Mesenchymal stem cell (in vitro differentiated cells and primary cell): Measurements from ENCODE around the gene SLIRP.
A peak's percentile ranks its signal among the peaks of the same experiment; 100 is the strongest.

ENCODE experiments used
- DNase-seq: peaks from one replicate; pipeline ENCODE4 v3.0.0-alpha.2; 2013
- H2AFZ ChIP-seq: one replicate; pipeline ENCODE4 v1.6.1; 2013; ENCODE audit warnings: low read depth, mild to moderate bottlenecking, control low read depth, inconsistent platforms, low read length, moderate library complexity
- H2AK5ac ChIP-seq: 2 replicates; pipeline ENCODE4 v1.6.1; 2013; ENCODE audit warnings: low read length, moderate library complexity, mild to moderate bottlenecking, inconsistent platforms; ENCODE audit not compliant: severe bottlenecking
- H2BK120ac ChIP-seq: one replicate; pipeline ENCODE4 v1.6.1; 2013; ENCODE audit warnings: low read depth, mild to moderate bottlenecking, inconsistent platforms, low read length, moderate library complexity
- H2BK12ac ChIP-seq, 2 experiments: one replicate each; pipeline ENCODE4 v1.6.1; 2013; ENCODE audit warnings: inconsistent platforms in 2 of 2, low read length in 2 of 2, mild to moderate bottlenecking in 2 of 2, moderate library complexity in 2 of 2, control low read depth in 1 of 2
- H2BK15ac ChIP-seq: one replicate; pipeline ENCODE4 v1.6.1; 2013; ENCODE audit warnings: mild to moderate bottlenecking, low read depth, inconsistent platforms; ENCODE audit not compliant: poor library complexity, severe bottlenecking
- H2BK5ac ChIP-seq: 2 replicates; pipeline ENCODE4 v1.6.1; 2013; ENCODE audit warnings: low read depth, mild to moderate bottlenecking, low read length, control low read depth, inconsistent platforms; ENCODE audit not compliant: poor library complexity, severe bottlenecking
- H3K14ac ChIP-seq, 2 experiments: one replicate each; pipeline ENCODE4 v1.6.1; 2013; ENCODE audit warnings: inconsistent platforms in 2 of 2, low read length in 2 of 2, control low read depth in 1 of 2, mild to moderate bottlenecking in 1 of 2, moderate library complexity in 1 of 2
- H3K18ac ChIP-seq, 2 experiments: one replicate each; pipeline ENCODE4 v1.6.1; 2013; ENCODE audit warnings: inconsistent platforms in 2 of 2, low read length in 2 of 2, control low read depth in 1 of 2, low read depth in 1 of 2, mild to moderate bottlenecking in 1 of 2
- H3K23ac ChIP-seq, 2 experiments: one replicate each; pipeline ENCODE4 v1.6.1; 2013; ENCODE audit warnings: inconsistent platforms in 2 of 2, low read length in 2 of 2, mild to moderate bottlenecking in 2 of 2, moderate library complexity in 2 of 2, control low read depth in 1 of 2
- H3K27ac ChIP-seq: 2 replicates; pipeline ENCODE4 v1.5.1; 2013; ENCODE audit warnings: mild to moderate bottlenecking, moderate library complexity, low read length, control low read depth, inconsistent platforms; ENCODE audit not compliant: poor library complexity, severe bottlenecking
- H3K27me3 ChIP-seq, 2 experiments: 2 replicates each; pipeline versions ENCODE4 v1.6.1 to v1.7.0; 2013; ENCODE audit warnings: low read length in 2 of 2, mild to moderate bottlenecking in 2 of 2, moderate library complexity in 2 of 2, control low read depth in 1 of 2, inconsistent platforms in 1 of 2; ENCODE audit not compliant: control insufficient read depth in 1 of 2, insufficient read depth in 1 of 2
- H3K36me3 ChIP-seq, 2 experiments: 2 replicates each; pipeline versions ENCODE4 v1.6.1 to v1.7.0; 2013; ENCODE audit warnings: low read length in 2 of 2, control low read depth in 1 of 2, inconsistent platforms in 1 of 2, low read depth in 1 of 2, mild to moderate bottlenecking in 1 of 2; ENCODE audit not compliant: insufficient read depth in 2 of 2, control insufficient read depth in 1 of 2
- H3K4ac ChIP-seq, 2 experiments: one replicate each; pipeline ENCODE4 v1.6.1; 2013; ENCODE audit warnings: inconsistent platforms in 2 of 2, low read length in 2 of 2, mild to moderate bottlenecking in 2 of 2, moderate library complexity in 2 of 2, control low read depth in 1 of 2, low read depth in 1 of 2
- H3K4me1 ChIP-seq: 2 replicates; pipeline ENCODE4 v1.6.1; 2013; ENCODE audit warnings: low read depth, low read length, control low read depth; ENCODE audit not compliant: control insufficient read depth, insufficient read depth
- H3K4me2 ChIP-seq: 2 replicates; pipeline ENCODE4 v1.6.1; 2013; ENCODE audit warnings: low read length, mild to moderate bottlenecking, inconsistent platforms; ENCODE audit not compliant: poor library complexity, severe bottlenecking
- H3K4me3 ChIP-seq, 2 experiments: 2 replicates each; pipeline versions ENCODE4 v1.5.1 to v1.7.0; 2013; ENCODE audit warnings: low read length in 2 of 2, mild to moderate bottlenecking in 2 of 2, control low read depth in 1 of 2, low read depth in 1 of 2; ENCODE audit not compliant: insufficient read depth in 1 of 2
- H3K79me1 ChIP-seq: replicated peaks from 2 replicates; pipeline ENCODE4 v1.6.1; 2013; ENCODE audit warnings: mild to moderate bottlenecking, control low read depth, low read length, inconsistent platforms; ENCODE audit not compliant: poor library complexity, severe bottlenecking
- H3K9ac ChIP-seq: 2 replicates; pipeline ENCODE4 v1.7.0; 2013; ENCODE audit warnings: mild to moderate bottlenecking, low read length, moderate library complexity
- H3K9me3 ChIP-seq: 2 replicates; pipeline ENCODE4 v1.7.0; 2013; ENCODE audit warnings: mild to moderate bottlenecking, low read length; ENCODE audit not compliant: control insufficient read depth
- H4K8ac ChIP-seq: one replicate; pipeline ENCODE4 v1.6.1; 2013; ENCODE audit warnings: inconsistent platforms, mild to moderate bottlenecking, low read length, moderate library complexity
- H4K91ac ChIP-seq: one replicate; pipeline ENCODE4 v1.6.1; 2013; ENCODE audit warnings: mild to moderate bottlenecking, low read length, inconsistent platforms
- WGBS: methylation state at CpG from one replicate; pipeline ENCODE4 v1.1.7; 2013; ENCODE audit warnings: mixed read lengths; 5-methylcytosine and 5-hydroxymethylcytosine counted together

The SLIRP gene

DNA sequence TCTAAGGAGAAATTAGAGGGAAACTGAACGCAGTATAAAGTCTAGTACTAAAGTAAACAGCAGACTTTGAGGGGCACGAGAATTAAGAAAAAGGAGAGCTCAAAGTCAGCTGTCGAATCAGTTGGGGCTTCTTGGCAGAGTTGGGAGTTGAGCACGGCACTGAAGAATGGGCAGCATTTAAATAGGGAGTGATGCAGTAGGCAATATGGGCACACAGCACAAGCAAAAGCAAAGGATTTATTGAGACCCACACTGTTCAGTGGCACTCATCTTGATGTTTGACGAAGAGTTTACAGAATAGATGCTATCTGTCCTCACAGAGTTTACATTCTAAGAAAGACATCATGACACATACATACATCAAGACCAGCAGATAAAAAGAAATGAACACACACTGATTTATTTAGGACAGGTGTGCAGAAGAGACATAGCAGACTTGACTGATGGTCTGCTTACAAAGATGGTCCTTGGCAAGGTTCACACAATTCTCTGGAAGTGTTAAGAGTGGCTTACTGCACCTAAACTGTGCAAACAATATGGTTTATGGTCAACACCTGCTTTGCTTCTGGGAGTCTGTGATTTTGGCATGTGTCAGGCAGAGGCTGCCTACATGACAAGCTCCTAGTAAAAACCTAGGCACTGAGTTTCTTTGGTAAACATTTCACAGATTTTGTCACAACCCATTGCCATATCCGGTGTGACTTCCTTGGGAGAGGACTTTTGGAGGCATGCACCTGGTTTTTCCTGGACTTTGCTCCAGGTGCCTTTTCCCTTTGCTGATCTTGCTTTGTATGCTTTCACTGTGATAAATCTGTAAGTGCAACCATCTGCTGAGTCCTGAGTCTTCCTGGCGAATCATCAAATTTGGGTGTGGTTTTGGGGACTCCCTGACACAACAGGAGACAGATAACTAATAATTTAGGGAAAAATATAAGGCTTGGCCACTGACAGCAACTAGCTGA is 26.4 kb upstream of the SLIRP start:
- Histone ChIP-seq H3K23ac (no peak overlapping the region), H2BK12ac (no peak overlapping the region), H3K9me3 (no peaks in the 10 kb centered on the region), H3K79me1 (peaks cover 2% of the 10 kb centered on the region), H3K27ac (no peak overlapping the region), H3K4me2 (no peak overlapping the region), H3K9ac (no peak overlapping the region), H3K14ac (no peak overlapping the region), H3K4me3 (no peak overlapping the region), H3K4me1 (no peaks in the 10 kb centered on the region), H2BK120ac (no peak overlapping the region), H3K4ac (no peak overlapping the region), H2AK5ac (no peak overlapping the region), H2BK15ac (no peak overlapping the region), H3K18ac (no peak overlapping the region), H2BK5ac (no peak overlapping the region), H2AFZ (no peak overlapping the region), H3K36me3 (peaks cover 11 to 48% of the 10 kb centered on the region in 2 experiments), H4K8ac (no peak overlapping the region), H3K27me3 (no peaks in the 10 kb centered on the region), H4K91ac (no peak overlapping the region)
- 69% methylated on average over 7 of the region's 7 CpGs for WGBS
- DNase-seq, result peak; percentile 25

DNA sequence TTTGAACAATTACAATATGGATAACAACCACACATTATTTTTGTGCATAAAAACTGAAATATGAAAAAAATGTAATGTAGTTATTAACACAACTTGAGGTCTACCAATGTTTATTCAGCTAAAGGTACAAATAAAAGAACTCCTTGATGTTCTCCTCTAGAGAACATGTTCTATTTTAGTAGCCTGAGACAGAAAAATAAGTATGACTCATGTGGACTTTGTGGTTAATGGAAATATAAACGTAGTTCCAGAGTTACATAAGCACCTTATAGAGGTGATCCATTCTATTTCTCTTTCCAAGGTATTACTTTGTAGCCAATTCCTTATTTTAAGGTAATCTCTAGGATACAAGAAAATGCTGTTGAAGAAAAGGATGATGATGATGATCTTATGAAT is 25.7 kb upstream of the SLIRP start:
- Histone ChIP-seq H3K27ac (no peak overlapping the region), H2BK15ac (no peak overlapping the region), H3K23ac (no peak overlapping the region), H4K91ac (no peak overlapping the region), H3K4me2 (no peak overlapping the region), H3K18ac (no peak overlapping the region), H3K4me1 (no peaks in the 10 kb centered on the region), H3K4me3 (no peak overlapping the region), H3K36me3 (peaks cover 15 to 50% of the 10 kb centered on the region in 2 experiments), H2BK120ac (no peak overlapping the region), H3K4ac (no peak overlapping the region), H2AK5ac (no peak overlapping the region), H3K14ac (no peak overlapping the region), H2BK12ac (no peak overlapping the region), H3K79me1 (peaks cover 2% of the 10 kb centered on the region), H2BK5ac (no peak overlapping the region), H3K27me3 (no peaks in the 10 kb centered on the region), H2AFZ (no peak overlapping the region), H3K9ac (no peak overlapping the region), H4K8ac (no peak overlapping the region), H3K9me3 (no peaks in the 10 kb centered on the region)
- peak; percentile 62 for DNase-seq
- no CpG with 5 or more reads among the region's 1 CpG for WGBS

- DNase-seq, result no peak
- Histone ChIP-seq H3K23ac (no peak overlapping the region), H3K27me3 (no peaks in the 10 kb centered on the region), H3K36me3 (peaks cover 16 to 66% of the 10 kb centered on the region in 2 experiments), H2AFZ (no peak overlapping the region), H3K18ac (no peak overlapping the region), H3K27ac (no peak overlapping the region), H2BK5ac (no peak overlapping the region), H3K9ac (no peak overlapping the region), H3K4me3 (no peak overlapping the region), H4K91ac (no peak overlapping the region), H2AK5ac (no peak overlapping the region), H3K4ac (no peak overlapping the region), H3K9me3 (no peaks in the 10 kb centered on the region), H3K14ac (no peak overlapping the region), H4K8ac (no peak overlapping the region), H2BK120ac (no peak overlapping the region), H2BK15ac (no peak overlapping the region), H3K4me1 (no peaks in the 10 kb centered on the region), H2BK12ac (no peak overlapping the region), H3K79me1 (peaks cover 11% of the 10 kb centered on the region), H3K4me2 (no peak overlapping the region)
- WGBS, result 91% methylated on average over 2 of the region's 2 CpGs
These were observed 16.6 kb upstream of the SLIRP start for GRCh38 chr14:77691259-77691658.

DNA sequence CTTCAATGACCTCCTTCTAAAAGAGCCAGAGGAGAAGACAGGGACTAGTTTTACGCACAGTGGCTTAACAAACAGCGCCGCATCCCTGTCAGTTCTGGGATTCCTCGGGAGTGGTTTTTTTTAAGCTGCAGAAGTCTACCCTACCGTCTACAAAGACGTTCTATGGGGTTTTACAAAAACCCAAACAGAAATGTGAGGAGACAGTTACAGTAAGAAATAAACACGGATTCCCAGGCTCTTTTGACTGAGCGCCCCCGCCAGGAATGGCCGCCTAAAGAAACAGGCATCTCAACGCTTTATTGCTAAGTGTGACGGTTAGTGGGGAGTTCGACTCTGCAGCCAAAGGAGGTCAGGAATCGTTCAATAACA is 564 bp upstream of the SLIRP start:
- H3K9me3 ChIP-seq, result no peaks in the 10 kb centered on the region
- 1% methylated on average over 13 of the region's 14 CpGs for WGBS
- peak overlapping the region; percentile 78 for H4K91ac ChIP-seq
- H2BK12ac ChIP-seq, result no peak overlapping the region
- H2BK15ac ChIP-seq, result no peak overlapping the region
- H3K23ac ChIP-seq, result peak overlapping the region in 1 of 2 experiments; percentile 57
- H3K4me2 ChIP-seq, result peak overlapping the region; percentile 74
- H3K14ac ChIP-seq, result peak overlapping the region in 1 of 2 experiments; percentile 18
- H3K36me3 ChIP-seq, result peaks cover 17 to 42% of the 10 kb centered on the region in 2 experiments
- peak overlapping the region; percentile 28 to 91 for H3K4ac ChIP-seq
- H3K27me3 ChIP-seq, result no peaks in the 10 kb centered on the region
- H2BK120ac ChIP-seq, result no peak overlapping the region
- peak overlapping the region; percentile 95 for H3K9ac ChIP-seq
- DNase-seq, result peak; percentile 71
- H3K4me1 ChIP-seq, result peaks cover 1% of the 10 kb centered on the region
- peak overlapping the region; percentile 97 to 100 for H3K4me3 ChIP-seq
- peak overlapping the region; percentile 94 for H2AFZ ChIP-seq
- H3K79me1 ChIP-seq, result peaks cover 32% of the 10 kb centered on the region
- H3K27ac ChIP-seq, result peak overlapping the region; percentile 10
- no peak overlapping the region for H2AK5ac ChIP-seq
- H2BK5ac ChIP-seq, result peak overlapping the region; percentile 46
- H4K8ac ChIP-seq, result peak overlapping the region; percentile 96
- peak overlapping the region; percentile 76 to 82 for H3K18ac ChIP-seq
